Tibial artery (tissue), 4 donors: Measurements from ENCODE around the gene CDX2.

Experiments
- DNase-seq, 2 donors: peaks; one replicate each; pipeline ENCODE4 v3.0.0-alpha.2; 2019
- H3K27ac ChIP-seq, 2 donors: fragments of 200-600 bp; sonication (generic) in 1 of 2; 1 replicate in 1 of 2; 2 replicates in 1 of 2; pipeline ENCODE4 v1.5.1; 2018 to 2019; ENCODE audit warnings: mild to moderate bottlenecking in 1 of 2
- H3K27me3 ChIP-seq, 2 donors: fragments of 200-600 bp; sonication (generic) in 1 of 2; one replicate each; pipeline versions ENCODE4 v1.5.1 to v1.6.0; 2016 to 2019
- H3K36me3 ChIP-seq, 3 donors: fragments of 200-600 bp; sonication (generic) in 2 of 3; one replicate each; pipeline ENCODE4 v1.5.1; 2016 to 2019; ENCODE audit warnings: mild to moderate bottlenecking in 2 of 3
- H3K4me1 ChIP-seq, 4 donors: fragments of 200-600 bp; sonication (generic) in 2 of 4; 1 replicate in 3 of 4; 2 replicates in 1 of 4; pipeline ENCODE4 v1.5.1; 2016 to 2019
- H3K4me3 ChIP-seq, 2 donors: fragments of 200-600 bp; sonication (generic) in 1 of 2; 1 replicate in 1 of 2; 2 replicates in 1 of 2; pipeline ENCODE4 v1.5.1; 2018 to 2019; ENCODE audit warnings: mild to moderate bottlenecking in 2 of 2
- H3K9me3 ChIP-seq, 3 donors: fragments of 200-600 bp; sonication (generic) in 1 of 3; one replicate each; pipeline ENCODE4 v1.5.1; 2016 to 2019
- intact Hi-C: fragments of 100-400 bp; cut with DNase I; formaldehyde crosslinking; loops from one replicate; pipeline ENCODE4 v1.15.0; 2023; ENCODE audit warnings: low total_unique reads
- TF ChIP-seq, protein P1 (sequence below), 2 experiments: fragments of 200-600 bp in 1 of 2; fragments of 450-650 bp in 1 of 2; IDR thresholded peaks; one replicate each; pipeline ENCODE4 v1.5.1; 2017 to 2019; ENCODE audit warnings: antibody characterized with exemption in 2 of 2, mild to moderate bottlenecking in 1 of 2, moderate library complexity in 1 of 2

CDX2 gene

DNA sequence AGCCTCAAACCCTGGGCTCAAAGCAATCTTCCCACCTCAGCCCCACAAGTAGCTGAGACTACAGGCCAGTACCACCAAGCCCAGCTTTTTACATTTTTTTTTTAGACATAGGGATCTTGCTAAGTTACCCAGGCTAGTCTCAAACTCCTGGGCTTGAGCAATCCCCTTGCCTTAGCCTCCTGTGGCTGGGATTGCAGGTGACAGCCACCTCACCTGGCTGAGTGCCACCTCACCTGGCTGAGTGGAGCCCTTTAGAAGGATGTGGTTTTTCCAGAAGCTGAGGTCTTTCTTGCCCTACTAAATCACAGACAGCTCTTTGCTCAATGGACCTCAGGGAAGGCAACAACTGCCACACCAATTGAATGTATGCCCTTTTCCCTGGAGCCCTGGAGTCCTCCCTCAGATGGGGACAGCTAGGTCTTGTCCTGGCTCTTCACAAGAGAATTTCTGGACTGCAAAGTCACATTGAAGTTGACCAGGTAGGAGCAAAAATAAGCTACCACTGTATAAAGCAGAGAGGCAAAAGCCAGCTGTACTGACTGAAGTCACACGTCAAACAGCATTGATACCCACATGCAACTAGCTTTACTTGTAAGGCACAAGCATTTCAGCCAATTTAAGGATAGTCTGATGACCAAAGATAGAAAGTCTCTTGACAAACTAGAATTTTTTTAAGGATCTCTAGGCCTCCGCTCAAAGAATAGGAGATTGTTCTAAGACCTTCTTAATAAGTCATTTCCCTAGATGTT lies 35.4 kb downstream of the CDX2 start:
- TF ChIP-seq, protein P1, sequence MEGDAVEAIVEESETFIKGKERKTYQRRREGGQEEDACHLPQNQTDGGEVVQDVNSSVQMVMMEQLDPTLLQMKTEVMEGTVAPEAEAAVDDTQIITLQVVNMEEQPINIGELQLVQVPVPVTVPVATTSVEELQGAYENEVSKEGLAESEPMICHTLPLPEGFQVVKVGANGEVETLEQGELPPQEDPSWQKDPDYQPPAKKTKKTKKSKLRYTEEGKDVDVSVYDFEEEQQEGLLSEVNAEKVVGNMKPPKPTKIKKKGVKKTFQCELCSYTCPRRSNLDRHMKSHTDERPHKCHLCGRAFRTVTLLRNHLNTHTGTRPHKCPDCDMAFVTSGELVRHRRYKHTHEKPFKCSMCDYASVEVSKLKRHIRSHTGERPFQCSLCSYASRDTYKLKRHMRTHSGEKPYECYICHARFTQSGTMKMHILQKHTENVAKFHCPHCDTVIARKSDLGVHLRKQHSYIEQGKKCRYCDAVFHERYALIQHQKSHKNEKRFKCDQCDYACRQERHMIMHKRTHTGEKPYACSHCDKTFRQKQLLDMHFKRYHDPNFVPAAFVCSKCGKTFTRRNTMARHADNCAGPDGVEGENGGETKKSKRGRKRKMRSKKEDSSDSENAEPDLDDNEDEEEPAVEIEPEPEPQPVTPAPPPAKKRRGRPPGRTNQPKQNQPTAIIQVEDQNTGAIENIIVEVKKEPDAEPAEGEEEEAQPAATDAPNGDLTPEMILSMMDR (IDR thresholded peaks at IDR 0.05), result no peak
- no peaks in the 10 kb centered on the region for H3K9me3 ChIP-seq
- peaks cover 0 to 33% of the 10 kb centered on the region in 2 donors for H3K27me3 ChIP-seq
- intact Hi-C loops, result no loop called here
- no peak for DNase-seq
- H3K27ac ChIP-seq, result no peak overlapping the region
- H3K4me1 ChIP-seq, result no peaks in the 10 kb centered on the region
- no peaks in the 10 kb centered on the region for H3K36me3 ChIP-seq
- no peak overlapping the region for H3K4me3 ChIP-seq

DNA sequence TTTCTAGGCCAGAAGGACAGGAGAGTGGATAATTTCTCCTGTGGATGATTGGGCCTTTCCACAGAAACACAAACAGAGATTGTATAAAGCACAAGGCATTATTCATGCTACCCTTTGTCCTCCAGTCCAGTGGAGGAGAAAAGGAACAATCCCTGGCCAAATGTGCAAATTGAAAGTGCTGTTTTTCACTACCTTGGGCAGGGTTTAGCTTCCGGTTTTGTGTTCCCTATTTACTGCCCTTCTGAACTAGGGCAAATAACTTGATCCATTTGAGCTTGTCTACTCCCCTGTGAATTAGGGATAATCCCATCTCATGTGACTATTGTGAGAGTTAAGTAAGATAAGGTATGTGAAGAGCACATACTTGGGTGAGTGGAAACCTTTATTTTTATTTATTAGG lies 36.0 kb downstream of the CDX2 start:
- no peaks in the 10 kb centered on the region for H3K36me3 ChIP-seq
- H3K4me1 ChIP-seq, result peaks cover 0 to 2% (median under 1%) of the 10 kb centered on the region in 4 donors
- H3K4me3 ChIP-seq, result no peak overlapping the region
- no peak overlapping the region for H3K27ac ChIP-seq
- H3K9me3 ChIP-seq, result no peaks in the 10 kb centered on the region
- H3K27me3 ChIP-seq, result peaks cover 0 to 39% of the 10 kb centered on the region in 2 donors
- intact Hi-C loops, result no loop called here
- TF ChIP-seq, protein P1 (IDR thresholded peaks at IDR 0.05), result no peak
- no peak for DNase-seq

DNA sequence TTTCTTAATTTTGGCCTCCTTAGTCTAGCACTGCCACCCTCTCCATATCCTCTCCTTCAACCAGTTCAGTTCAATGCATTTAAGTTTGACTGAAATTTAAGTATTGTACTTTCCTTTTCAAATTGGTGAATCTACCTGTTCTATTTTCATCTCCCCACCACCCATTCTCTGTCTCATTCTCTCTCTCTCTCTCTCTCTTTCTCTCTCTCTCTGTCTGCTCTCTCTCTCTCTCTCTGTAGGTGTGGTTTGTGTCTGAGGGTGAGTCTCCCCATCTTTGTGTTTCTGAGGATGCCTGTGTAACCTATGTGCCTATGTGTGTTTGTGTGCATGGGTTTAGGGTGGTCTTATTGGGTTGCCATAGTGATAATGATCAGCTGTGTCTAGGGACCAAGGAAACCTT lies 39.2 kb downstream of the CDX2 start:
- Histone ChIP-seq H3K36me3 (no peaks in the 10 kb centered on the region), H3K27ac (no peak overlapping the region), H3K4me3 (no peak overlapping the region), H3K27me3 (peaks cover 0 to 72% of the 10 kb centered on the region in 2 donors), H3K4me1 (peaks cover 0 to 18% (median 10%) of the 10 kb centered on the region in 4 donors), H3K9me3 (no peaks in the 10 kb centered on the region)
- intact Hi-C loops, result no loop called here
- TF ChIP-seq, protein P1 (IDR thresholded peaks at IDR 0.05), result no peak
- DNase-seq, result no peak

DNA sequence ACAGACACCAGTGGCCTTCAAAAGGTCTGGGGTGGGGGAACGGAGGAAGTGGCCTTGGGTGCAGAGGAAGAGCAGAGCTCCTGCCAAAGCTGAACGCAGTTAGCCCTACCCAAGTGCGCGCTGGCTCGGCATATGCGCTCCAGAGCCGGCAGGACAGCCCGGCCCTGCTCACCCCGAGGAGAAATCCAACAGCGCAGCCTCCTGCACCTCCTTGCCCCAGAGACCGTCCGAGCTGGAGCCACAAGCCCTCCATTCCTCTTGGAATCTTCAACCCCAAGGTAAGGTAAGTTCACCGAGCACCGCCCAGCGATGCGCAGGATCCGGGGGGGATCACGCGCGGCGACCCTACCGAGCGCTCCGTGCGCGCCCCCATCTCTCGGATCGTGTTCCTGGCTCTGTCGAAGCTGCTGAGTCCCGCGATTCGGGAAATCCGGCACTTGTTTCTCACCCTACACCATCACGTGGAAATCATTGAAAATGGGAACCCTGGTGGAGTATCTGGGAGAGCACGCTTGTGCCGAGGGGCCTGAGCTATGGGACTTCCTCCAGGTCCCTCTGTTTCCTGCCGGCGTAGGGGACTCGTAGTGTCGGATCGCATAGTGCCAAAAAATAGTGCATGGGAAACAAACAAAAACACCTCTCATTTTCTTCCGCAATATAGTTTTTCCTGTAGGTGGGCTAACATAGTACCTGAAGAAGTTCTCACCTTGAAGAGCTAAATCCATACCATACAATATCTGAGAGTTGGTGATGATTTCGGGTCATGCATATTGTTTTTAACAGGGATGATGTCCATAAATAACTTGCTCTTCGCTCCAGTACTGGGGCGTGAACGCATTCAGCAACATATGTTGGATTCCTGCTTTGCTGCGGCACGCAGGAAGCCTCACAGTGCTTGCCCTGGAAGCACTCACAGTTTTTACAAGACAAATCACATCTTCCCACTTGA lies 40.0 kb downstream of the CDX2 start:
- H3K4me3 ChIP-seq, result no peak overlapping the region
- H3K36me3 ChIP-seq, result no peaks in the 10 kb centered on the region
- no peak for DNase-seq
- peaks cover 0 to 23% (median 14%) of the 10 kb centered on the region in 4 donors for H3K4me1 ChIP-seq
- H3K9me3 ChIP-seq, result no peaks in the 10 kb centered on the region
- TF ChIP-seq, protein P1 (IDR thresholded peaks at IDR 0.05), result no peak
- no peak overlapping the region for H3K27ac ChIP-seq
- H3K27me3 ChIP-seq, result peaks cover 0 to 80% of the 10 kb centered on the region in 2 donors
- intact Hi-C loops, result no loop called here

DNA sequence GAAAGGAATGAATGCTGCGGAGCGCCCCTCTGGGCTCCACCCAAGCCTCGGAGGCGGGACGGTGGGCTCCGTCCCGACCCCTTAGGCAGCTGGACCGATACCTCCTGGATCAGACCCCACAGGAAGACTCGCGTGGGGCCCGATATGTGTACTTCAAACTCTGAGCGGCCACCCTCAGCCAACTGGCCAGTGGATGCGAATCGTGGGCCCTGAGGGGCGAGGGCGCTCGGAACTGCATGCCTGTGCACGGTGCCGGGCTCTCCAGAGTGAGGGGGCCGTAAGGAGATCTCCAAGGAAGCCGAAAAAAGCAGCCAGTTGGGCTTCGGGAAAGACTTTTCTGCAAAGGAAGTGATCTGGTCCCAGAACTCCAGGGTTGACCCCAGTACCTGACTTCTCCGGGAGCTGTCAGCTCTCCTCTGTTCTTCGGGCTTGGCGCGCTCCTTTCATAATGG lies 40.7 kb downstream of the CDX2 start:
- no peaks in the 10 kb centered on the region for H3K36me3 ChIP-seq

More for the DNA sequence above, 40.7 kb downstream of the CDX2 start:
- Histone ChIP-seq H3K27me3 (peaks cover 0 to 82% of the 10 kb centered on the region in 2 donors), H3K27ac (no peak overlapping the region), H3K9me3 (no peaks in the 10 kb centered on the region), H3K4me3 (no peak overlapping the region), H3K4me1 (peaks cover 0 to 27% (median 14%) of the 10 kb centered on the region in 4 donors)
- TF ChIP-seq, protein P1 (IDR thresholded peaks at IDR 0.05), result no peak
- DNase-seq, result no peak
- intact Hi-C loops, result no loop called here
